GM18499 (cell line): ENCODE results near the gene B4GALT2.

Experiments
- ATAC-seq: cut with Tn5 transposase; IDR thresholded peaks from one replicate; pipeline ENCODE4 v1.9.1; 2021; ENCODE audit warnings: moderate number of reproducible peaks; ENCODE audit not compliant: insufficient read depth, unreplicated experiment

The B4GALT2 gene

GRCh38 chr1:43969416-43969745, 9.6 kb upstream of the B4GALT2 start:
- ATAC-seq = no peak

- peak; percentile 69 for ATAC-seq
These were observed 9.1 kb upstream of the B4GALT2 start, which contains the start of gene DPH2 for GRCh38 chr1:43969746-43970466. Gene DPH2 (plus strand): TSS chr1:43970010. CDS start chr1:43970176, 166 bp downstream.

- no peak for ATAC-seq
These were observed 8.5 kb upstream of the B4GALT2 start for GRCh38 chr1:43970502-43970901.

- ATAC-seq = no peak
These were observed 8.1 kb upstream of the B4GALT2 start for GRCh38 chr1:43970911-43971310.

GRCh38 chr1:43971336-43971980, 7.6 kb upstream of the B4GALT2 start:
- ATAC-seq = no peak

- ATAC-seq = peak; percentile 5
These were observed 5.0 kb upstream of the B4GALT2 start for GRCh38 chr1:43973981-43974442.

GRCh38 chr1:43974443-43975248, 4.4 kb upstream of the B4GALT2 start, which contains the start of gene ATP6V0B:
Gene ATP6V0B (plus strand): TSS chr1:43974960. CDS start chr1:43975041, 81 bp downstream.
- ATAC-seq = peak; percentile 43

GRCh38 chr1:43975249-43975961, 3.6 kb upstream of the B4GALT2 start:
- no peak for ATAC-seq

GRCh38 chr1:43976045-43976444, 3.0 kb upstream of the B4GALT2 start:
- ATAC-seq = no peak

- no peak for ATAC-seq
These were observed 2.1 kb upstream of the B4GALT2 start for GRCh38 chr1:43976890-43977289.

GRCh38 chr1:43977376-43978263, 1.4 kb upstream of the B4GALT2 start:
- ATAC-seq = no peak

GRCh38 chr1:43978264-43978550, 803 bp upstream of the B4GALT2 start:
- no peak for ATAC-seq

- no peak for ATAC-seq
These were observed 184 bp downstream of the B4GALT2 start for GRCh38 chr1:43979261-43979527.

GRCh38 chr1:43979528-43980254, 681 bp downstream of the B4GALT2 start:
- ATAC-seq = no peak

- ATAC-seq = no peak
These were observed 1.5 kb downstream of the B4GALT2 start for GRCh38 chr1:43980255-43981134.

- no peak for ATAC-seq
These were observed 2.1 kb downstream of the B4GALT2 start for GRCh38 chr1:43981135-43981491.

GRCh38 chr1:43981636-43982035, 2.6 kb downstream of the B4GALT2 start:
- ATAC-seq = no peak

- no peak for ATAC-seq
These were observed 3.2 kb downstream of the B4GALT2 start for GRCh38 chr1:43982241-43982640.
